HG03378 (cell line): ENCODE measurements around the gene CELA3B.
"Not testable (repeated sequence)": the region's sequence is repeated elsewhere in the genome, so short reads cannot be mapped to it uniquely, and the experiment has no call there.

Source experiments
- ATAC-seq: cut with Tn5 transposase; IDR thresholded peaks from one replicate; pipeline ENCODE4 v1.9.1; 2021; ENCODE audit warnings: mild to moderate bottlenecking, moderate library complexity; ENCODE audit not compliant: unreplicated experiment

CELA3B gene

GRCh38 chr1:21976703-21977239 lies at the start of gene CELA3B:
CELA3B (plus strand) TSS chr1:21977022; CDS start chr1:21977040, 18 bp downstream.
- ATAC-seq, result not testable (repeated sequence)

- ATAC-seq, result no peak
These were observed 49.1 kb upstream of the CELA3B start for GRCh38 chr1:21927533-21928237.

- no peak for ATAC-seq
These were observed 46.7 kb upstream of the CELA3B start for GRCh38 chr1:21930080-21930571.

- ATAC-seq, result no peak
These were observed 46.1 kb upstream of the CELA3B start for GRCh38 chr1:21930629-21931170.

GRCh38 chr1:21931171-21932093 lies 45.4 kb upstream of the CELA3B start:
- ATAC-seq, result no peak

- ATAC-seq, result no peak
These were observed 44.7 kb upstream of the CELA3B start for GRCh38 chr1:21932127-21932526.

GRCh38 chr1:21933397-21934248 lies 43.2 kb upstream of the CELA3B start:
- no peak for ATAC-seq

GRCh38 chr1:21935393-21935804 lies 41.4 kb upstream of the CELA3B start:
- ATAC-seq, result no peak

GRCh38 chr1:21935891-21936365 lies 40.9 kb upstream of the CELA3B start:
- ATAC-seq, result no peak

- no peak for ATAC-seq
These were observed 40.3 kb upstream of the CELA3B start for GRCh38 chr1:21936366-21937031.

GRCh38 chr1:21937034-21937371 lies 39.8 kb upstream of the CELA3B start, which contains the start of gene HSPG2:
HSPG2 (minus strand) TSS chr1:21937310; CDS start chr1:21937217, 93 bp downstream.
- no peak for ATAC-seq

- no peak for ATAC-seq
These were observed 39.3 kb upstream of the CELA3B start for GRCh38 chr1:21937372-21938121.

- no peak for ATAC-seq
These were observed 37.9 kb upstream of the CELA3B start for GRCh38 chr1:21938732-21939538.

GRCh38 chr1:21939650-21940374 lies 37.0 kb upstream of the CELA3B start:
- ATAC-seq, result no peak

GRCh38 chr1:21940492-21940891 lies 36.3 kb upstream of the CELA3B start:
- ATAC-seq, result no peak

GRCh38 chr1:21941370-21941769 lies 35.5 kb upstream of the CELA3B start:
- no peak for ATAC-seq

- ATAC-seq, result no peak
These were observed 34.4 kb upstream of the CELA3B start for GRCh38 chr1:21942464-21942863.
